GM12878 (cell line): ENCODE data around the gene CKS2. TPM values are rescaled to one million over a fixed set of nuclear protein-coding genes. Genes with fewer than 3 reads are reported as not detected.

ENCODE experiments used
- ATAC-seq: fragments of 200-7000 bp; cut with Tn5 transposase; 3 replicates; pipeline ENCODE4 v1.9.1; 2020; ENCODE audit warnings: mild to moderate bottlenecking, moderate library complexity
- BruUV-seq: library from RNA; stranded (reverse); fragments of 400-500 nt; replicated peaks from 2 replicates; lab custom pipeline; 2021; lab: Mats Ljungman, UMichigan
- CTCF ChIA-PET: fragments of 300-600 bp; sonication (Branson Sonifier 250); formaldehyde crosslinking; extraction: SDS; loops from one replicate; lab custom pipeline; 2021; ENCODE audit warnings: inconsistent platforms; lab: Yijun Ruan, JAX
- POLR2A ChIA-PET: fragments of 350-600 bp; formaldehyde crosslinking; extraction: SDS; loops from one replicate; lab custom pipeline; 2021; ENCODE audit warnings: inconsistent platforms; lab: Charles Lee
- RAD21 ChIA-PET: fragments of 300-600 bp; sonication (Branson Sonifier 250); formaldehyde crosslinking; loops from one replicate; lab custom pipeline; 2023; ENCODE audit warnings: antibody characterized with exemption; ENCODE audit not compliant: unreplicated experiment; lab: Charles Lee
- SMC1A ChIA-PET: fragments of 300-600 bp; sonication (Branson Sonifier 250); formaldehyde crosslinking; loops from one replicate; lab custom pipeline; 2023; ENCODE audit not compliant: unreplicated experiment, uncharacterized antibody; lab: Charles Lee
- DNase-seq: peaks from one replicate; pipeline ENCODE4 v3.0.0-alpha.2; 2011; ENCODE audit warnings: low read depth, low spot score
- FAIRE-seq: peaks from 3 replicates; lab custom pipeline; 2011; peaks lifted over from hg19 to GRCh38; lab: Jason Lieb, UNC
- H2AFZ ChIP-seq: 2 replicates; pipeline ENCODE4 v1.6.0; 2011; ENCODE audit warnings: low read depth, low read length, control low read depth; ENCODE audit not compliant: control insufficient read depth
- H3K27ac ChIP-seq: 2 replicates; pipeline ENCODE4 v1.5.1; 2011; ENCODE audit warnings: control low read depth; ENCODE audit not compliant: control insufficient read depth, insufficient read depth
- H3K27me3 ChIP-seq, 2 experiments: replicated peaks in 1 of 2; 2 replicates each; pipeline versions ENCODE4 v1.6.0 to v1.6.1; 2011; ENCODE audit warnings: low read length in 1 of 2; ENCODE audit not compliant: control insufficient read depth in 2 of 2, insufficient read depth in 2 of 2
- H3K36me3 ChIP-seq, 2 experiments: 2 replicates each; pipeline ENCODE4 v1.5.1; 2011; ENCODE audit warnings: low read length in 1 of 2; ENCODE audit not compliant: control insufficient read depth in 2 of 2, insufficient read depth in 2 of 2
- H3K4me1 ChIP-seq: 2 replicates; pipeline ENCODE4 v1.6.1; 2011; ENCODE audit warnings: mild to moderate bottlenecking, low read length, moderate library complexity, mixed read lengths; ENCODE audit not compliant: control insufficient read depth, insufficient read depth
- H3K4me2 ChIP-seq: 2 replicates; pipeline ENCODE4 v1.6.0; 2011; ENCODE audit warnings: control low read depth; ENCODE audit not compliant: control insufficient read depth, insufficient read depth
- H3K4me3 ChIP-seq: fragments of 200-600 bp; sonication (generic); 2 replicates; pipeline ENCODE4 v1.5.1; 2016
- H3K79me2 ChIP-seq: 2 replicates; pipeline ENCODE4 v1.6.0; 2011; ENCODE audit warnings: low read length; ENCODE audit not compliant: control insufficient read depth, insufficient read depth
- H3K9ac ChIP-seq: 2 replicates; pipeline ENCODE4 v1.8.0; 2011; ENCODE audit warnings: low read length, control low read depth, mixed read lengths; ENCODE audit not compliant: control insufficient read depth, insufficient read depth
- H3K9me3 ChIP-seq: replicated peaks from 3 replicates; pipeline ENCODE4 v1.5.1; 2011; ENCODE audit warnings: mild to moderate bottlenecking, low read length; ENCODE audit not compliant: control insufficient read depth, insufficient read depth
- H4K20me1 ChIP-seq: 2 replicates; pipeline ENCODE4 v1.6.0; 2011; ENCODE audit not compliant: control insufficient read depth, insufficient read depth
- ASH2L ChIP-seq: fragments of 300-600, 200-600 bp; sonication (generic); IDR thresholded peaks from 2 replicates; pipeline ENCODE4 v1.6.1; 2017; ENCODE audit warnings: low read depth, mild to moderate bottlenecking, borderline replicate concordance
- ATF2 ChIP-seq: IDR thresholded peaks from 2 replicates; pipeline ENCODE4 v1.6.1; 2012; ENCODE audit warnings: low read length, inconsistent platforms
- BCLAF1 ChIP-seq: fragments of 450-650 bp; IDR thresholded peaks from 2 replicates; pipeline ENCODE4 v1.6.1; 2017; ENCODE audit warnings: antibody characterized with exemption, mild to moderate bottlenecking, moderate library complexity
- CEBPB ChIP-seq, 2 experiments: fragments of 150-350 bp in 1 of 2; IDR thresholded peaks; 2 replicates each; pipeline ENCODE4 v1.6.1; 2012 to 2014; ENCODE audit warnings: low read depth in 2 of 2, low read length in 2 of 2, borderline replicate concordance in 1 of 2, inconsistent platforms in 1 of 2
- E2F4 ChIP-seq: IDR thresholded peaks from 2 replicates; pipeline ENCODE4 v1.6.1; 2012; ENCODE audit warnings: low read depth, low read length, improper control_type of control experiment
- EP300 ChIP-seq, 2 experiments: fragments of 150-350 bp in 1 of 2; IDR thresholded peaks; 2 replicates each; pipeline ENCODE4 v1.6.1; 2011 to 2012; ENCODE audit warnings: low read depth in 2 of 2, low read length in 2 of 2, borderline replicate concordance in 1 of 2, improper control_type of control experiment in 1 of 2, inconsistent platforms in 1 of 2; ENCODE audit not compliant: control insufficient read depth in 1 of 2
- IKZF1 ChIP-seq: fragments of 450-650 bp; conservative IDR thresholded peaks from 2 replicates; pipeline ENCODE4 v1.6.1; 2017; ENCODE audit warnings: antibody characterized with exemption, mild to moderate bottlenecking
- SIN3A ChIP-seq: IDR thresholded peaks from 2 replicates; pipeline ENCODE4 v1.6.1; 2012; ENCODE audit warnings: low read depth, low read length, improper control_type of control experiment
- SMAD5 ChIP-seq: IDR thresholded peaks from 2 replicates; pipeline ENCODE4 v1.6.1; 2016; ENCODE audit warnings: antibody characterized with exemption, low read depth
- SREBF1 ChIP-seq: IDR thresholded peaks from 2 replicates; pipeline ENCODE4 v1.6.1; 2012; ENCODE audit warnings: mild to moderate bottlenecking, low read length
- TCF3 ChIP-seq: IDR thresholded peaks from 2 replicates; pipeline ENCODE4 v1.6.1; 2012; ENCODE audit warnings: low read depth, mild to moderate bottlenecking, low read length, borderline replicate concordance; ENCODE audit not compliant: insufficient read depth
- ZBED1 ChIP-seq: IDR thresholded peaks from 2 replicates; pipeline ENCODE4 v1.6.1; 2016; ENCODE audit warnings: borderline replicate concordance
- ZBTB11 ChIP-seq: fragments of 450-650 bp; formaldehyde crosslinking; IDR thresholded peaks from 2 replicates; pipeline ENCODE4 v1.5.0; 2022; ENCODE audit warnings: mild to moderate bottlenecking, missing genetic modification characterization
- ZNF207 ChIP-seq: fragments of 450-650 bp; IDR thresholded peaks from 2 replicates; pipeline ENCODE4 v1.6.1; 2014; ENCODE audit warnings: antibody characterized with exemption, mild to moderate bottlenecking, borderline replicate concordance
- ZNF217 ChIP-seq: fragments of 450-650 bp; IDR thresholded peaks from 2 replicates; pipeline ENCODE4 v1.6.1; 2017; ENCODE audit warnings: antibody characterized with exemption, mild to moderate bottlenecking
- WGBS: methylation state at CpG from one replicate; pipeline ENCODE4 v1.1.6; 2016; ENCODE audit warnings: low lambda C conversion rate; ENCODE audit not compliant: insufficient replicate concordance, insufficient coverage; ENCODE audit errors: missing lambda C conversion rate; 5-methylcytosine and 5-hydroxymethylcytosine counted together
- in situ Hi-C: fragments of 300-500 bp; cut with MboI; formaldehyde crosslinking; loops from 9 replicates; pipeline ENCODE4 v1.14.3; 2018; ENCODE audit warnings: mixed read lengths
- intact Hi-C: fragments of 100-400 bp; cut with micrococcal nuclease; formaldehyde crosslinking; loops from one replicate; pipeline ENCODE4 v1.14.2; 2022; ENCODE audit not compliant: unreplicated experiment
- polyA plus RNA-seq, 11 experiments: library from polyadenylated mRNA; depleted of rRNA in 4 of 11; unstranded in 6 of 11; stranded (reverse) in 5 of 11; fragments of >200 nt; fragmentation: Nextera tagmentation in 4 of 11; fragmentation: Illumina TruSeq in 1 of 11; extraction: Ambion mirVana in 4 of 11; extraction: Trizol in 1 of 11; gene quantifications; 1 replicate in 1 of 11; 2 replicates in 10 of 11; pipeline versions ENCODE4 v1.2.1 to v1.2.3, GENCODE V29; 2011 to 2016; ENCODE audit warnings: inconsistent platforms in 2 of 11, missing spikeins in 2 of 11, low read depth in 1 of 11
- total RNA-seq, 4 experiments: library from RNA; depleted of rRNA in 3 of 4; stranded (reverse); fragments of >200 nt in 3 of 4; fragmentation: Illumina TruSeq in 1 of 4; extraction: Trizol in 1 of 4; gene quantifications; 2 replicates each; pipeline versions ENCODE4 v1.2.1 to v1.2.3, GENCODE V29; 2013 to 2021

CKS2 gene
- total and polyA plus RNA-seq, 10 of the 15 experiments (the other 5 are each of a cell fraction or from before 2014, with no cell fraction given), result 172 to 1,251 (median 503) TPM

- CTCF ChIA-PET, result interaction anchor here (1.2 to 2.5 kb wide), 4 partner anchors 10 to 226 kb away, joined by 3 to 11 read pairs (median 7); no protein-coding TSS in a partner anchor
- TF ChIP-seq SIN3A (no peak), ASH2L (no peak), CEBPB (IDR thresholded peaks at IDR 0.05; ENCODE audit: borderline replicate concordance in 1 of 2, low read depth in 2 of 2, low read length in 2 of 2) (no peak), ZBTB11 (CRISPR knock-in tag) (no peak), ZNF207 (no peak), ATF2 (no peak), EP300 (IDR thresholded peaks at IDR 0.05; ENCODE audit: borderline replicate concordance in 1 of 2, control insufficient read depth in 1 of 2, low read depth in 2 of 2, low read length in 2 of 2) (no peak), ZBED1 (no peak), BCLAF1 (no peak), TCF3 (no peak), IKZF1 (no peak), E2F4 (no peak), SREBF1 (no peak), SMAD5 (no peak), ZNF217 (no peak)
Measured at GRCh38 chr9:89323390-89323789, 12.4 kb downstream of the CKS2 start.

More at GRCh38 chr9:89323390-89323789, 12.4 kb downstream of the CKS2 start:
- in situ Hi-C loops, result loop anchor here (25.0 kb wide), 1 partner anchor 1761 kb away; no protein-coding TSS in a partner anchor
- ChIA-PET POLR2A (interaction anchor here (0.7 to 1.7 kb wide), 3 partner anchors 9 to 225 kb away, joined by 3 to 5 read pairs (median 3); no protein-coding TSS in a partner anchor), SMC1A (interaction anchor here (0.7 to 4.8 kb wide), 10 partner anchors 9 to 226 kb away, joined by 3 to 20 read pairs (median 4); no protein-coding TSS in a partner anchor), RAD21 (interaction anchor here (1.2 to 3.1 kb wide), 2 partner anchors 17 to 225 kb away, joined by 4 to 12 read pairs; no protein-coding TSS in a partner anchor)
- Histone ChIP-seq H3K27me3 (no peaks in the 10 kb centered on the region), H3K9me3 (no peaks in the 10 kb centered on the region), H3K27ac (no peak overlapping the region; the same call in 1 of the 2 replicates), H3K4me2 (0 out of 2 replicates have a peak overlapping the region, but pooled peaks have one; percentile 8), H4K20me1 (no peaks in the 10 kb centered on the region), H3K4me3 (no peak overlapping the region; the same call in 1 of the 2 replicates), H2AFZ (no peak overlapping the region), H3K36me3 (peaks cover 0 to 13% of the 10 kb centered on the region in 2 experiments; a peak in 1 of 4 replicates), H3K9ac (no peak overlapping the region), H3K4me1 (no peaks in the 10 kb centered on the region), H3K79me2 (peaks cover 47% of the 10 kb centered on the region)
- intact Hi-C loops, result no loop called here
- 55% methylated on average over 4 of the region's 4 CpGs for WGBS
- FAIRE-seq, result no peak
- DNase-seq, result no peak
- no peak for ATAC-seq
- BruUV-seq, result no TSS peak
